Measurements from ENCODE around the gene LTF.

Gene LTF

GRCh38 chr3:46490338-46491084, 25.8 kb upstream of the LTF start:
- no peak for DNase-seq

- DNase-seq = no peak
Measured at GRCh38 chr3:46489875-46490274, 25.2 kb upstream of the LTF start.

GRCh38 chr3:46489381-46489780, 24.7 kb upstream of the LTF start:
- no peak for DNase-seq

GRCh38 chr3:46488735-46489361, 24.1 kb upstream of the LTF start:
- peak; percentile 93 for DNase-seq

DNA sequence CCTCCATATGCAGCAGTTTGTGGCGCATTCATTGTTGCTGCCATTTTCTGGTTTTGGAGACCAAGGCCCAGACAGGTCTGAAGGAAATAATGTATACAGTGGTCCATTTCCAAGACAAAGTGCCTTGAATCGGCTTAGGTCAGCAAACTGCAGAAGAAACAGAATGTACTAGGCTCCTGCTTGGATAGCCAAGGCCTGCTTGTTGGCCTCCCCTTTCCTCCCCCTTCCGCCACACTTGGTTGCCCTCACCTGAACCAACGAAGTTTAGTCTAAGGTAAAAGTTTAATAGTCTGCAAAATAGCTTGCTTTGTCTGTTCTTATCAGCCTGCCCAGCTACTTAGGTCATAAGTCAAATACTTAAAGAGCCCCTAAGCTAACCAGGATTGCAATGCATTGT, 21.1 kb upstream of the LTF start:
- DNase-seq = no peak

GRCh38 chr3:46484911-46485778, 20.4 kb upstream of the LTF start:
- peak; percentile 64 for DNase-seq

DNA sequence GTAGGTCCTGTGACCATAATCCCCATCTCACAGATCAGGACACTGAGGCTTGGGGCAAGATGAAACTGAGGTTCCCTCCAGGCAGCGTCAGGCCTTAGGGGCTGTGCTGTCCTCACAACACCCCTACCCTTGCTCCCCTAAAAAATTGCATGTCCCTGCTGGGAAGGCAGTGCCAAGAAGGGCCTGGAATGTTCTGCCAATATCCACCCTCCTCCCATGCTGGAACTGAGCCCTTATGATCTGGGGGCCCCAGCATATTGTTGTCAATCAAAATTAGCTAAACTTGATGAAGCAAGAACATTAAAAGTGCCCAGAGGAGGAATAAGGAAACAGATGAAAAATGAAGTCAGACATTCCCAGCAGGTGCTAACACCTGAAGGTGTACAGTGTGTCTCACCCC, 19.7 kb upstream of the LTF start:
- no peak for DNase-seq

DNA sequence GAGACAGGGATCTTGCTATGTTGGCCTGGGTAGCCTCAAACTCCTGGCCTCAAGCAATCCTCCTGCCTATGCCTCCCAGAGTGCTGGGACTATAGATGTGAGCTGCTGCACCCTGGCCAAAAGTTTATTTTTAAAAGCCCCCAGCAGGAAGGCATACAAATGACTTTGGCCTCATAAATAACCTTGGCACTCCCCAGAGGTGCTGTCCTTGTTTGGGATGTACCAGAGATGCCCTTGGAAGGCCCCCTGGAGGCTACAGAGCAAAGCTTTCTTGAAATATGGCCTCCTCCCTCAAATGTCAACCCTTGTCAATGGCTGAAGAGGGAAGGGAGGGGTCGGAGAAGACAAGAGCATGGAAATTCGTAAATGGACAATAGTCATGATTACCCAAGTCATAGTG, 19.1 kb upstream of the LTF start:
- DNase-seq = no peak

GRCh38 chr3:46482632-46483350, 18.1 kb upstream of the LTF start:
- DNase-seq = no peak

GRCh38 chr3:46481636-46482035, 16.9 kb upstream of the LTF start:
- no peak for DNase-seq

GRCh38 chr3:46480491-46481195, 15.9 kb upstream of the LTF start:
- DNase-seq = no peak

DNA sequence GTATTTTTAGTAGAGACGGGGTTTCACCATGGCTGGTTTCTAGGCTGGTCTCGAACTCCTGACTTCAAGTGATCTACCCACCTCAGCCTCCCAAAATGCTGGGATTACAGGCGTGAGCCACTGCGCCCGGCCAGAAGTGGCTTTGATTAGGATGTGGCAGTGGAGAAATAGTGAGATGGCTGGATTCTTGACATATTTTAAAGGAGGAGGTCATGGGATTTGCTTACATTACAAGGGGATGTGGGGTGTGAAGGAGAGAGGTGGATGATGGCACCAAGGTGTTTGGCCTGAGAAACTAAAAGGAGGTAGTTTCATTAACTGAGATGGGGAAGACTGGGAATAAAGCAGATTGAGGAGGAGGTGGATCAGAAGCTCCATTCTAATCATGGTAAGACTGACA, 15.0 kb upstream of the LTF start:
- DNase-seq = no peak

DNA sequence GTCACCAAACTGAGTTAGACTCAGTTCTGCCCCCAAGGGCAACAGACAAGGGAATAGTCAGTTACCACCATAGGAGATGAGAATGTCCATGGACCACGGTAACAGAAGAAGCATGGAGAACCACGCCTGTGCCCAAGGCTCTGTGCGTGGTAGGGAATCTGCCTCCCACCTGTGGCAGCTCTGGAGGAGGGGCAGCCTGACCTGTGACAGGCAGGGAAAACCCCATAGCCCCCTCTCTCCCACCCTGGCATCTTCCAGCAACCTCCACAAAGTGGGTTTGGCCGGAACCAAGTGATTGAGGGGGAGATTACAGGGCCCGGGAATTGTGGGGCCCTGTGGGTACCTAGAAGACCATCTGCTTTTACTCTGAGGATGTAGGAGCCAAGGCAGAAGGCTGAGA, 14.3 kb upstream of the LTF start:
- DNase-seq = no peak

- DNase-seq = no peak
Measured at GRCh38 chr3:46478341-46478740, 13.6 kb upstream of the LTF start.

DNA sequence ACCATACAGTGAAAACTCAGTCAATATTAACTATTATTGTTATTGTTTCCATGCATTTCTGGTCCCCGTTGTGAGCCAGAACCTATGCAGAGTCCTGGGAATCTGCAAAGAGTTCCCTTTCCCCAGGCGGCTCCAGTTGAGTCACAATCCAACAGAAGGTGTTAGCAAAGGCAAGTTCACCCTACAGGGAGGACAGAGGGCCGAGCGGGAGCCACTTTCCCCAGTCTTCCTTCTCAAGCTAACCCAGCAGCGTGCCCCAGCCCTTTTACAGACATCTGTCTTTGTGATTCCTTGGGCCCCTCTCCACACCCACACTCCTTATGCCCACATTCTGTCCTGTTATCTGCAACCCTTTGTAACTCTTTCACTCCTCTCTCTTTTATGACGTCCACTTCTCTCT, 13.1 kb upstream of the LTF start:
- DNase-seq = no peak

- no peak for DNase-seq
Measured at GRCh38 chr3:46477145-46477544, 12.4 kb upstream of the LTF start.

- no peak for DNase-seq
Measured at GRCh38 chr3:46472736-46473135, 8.0 kb upstream of the LTF start.

DNA sequence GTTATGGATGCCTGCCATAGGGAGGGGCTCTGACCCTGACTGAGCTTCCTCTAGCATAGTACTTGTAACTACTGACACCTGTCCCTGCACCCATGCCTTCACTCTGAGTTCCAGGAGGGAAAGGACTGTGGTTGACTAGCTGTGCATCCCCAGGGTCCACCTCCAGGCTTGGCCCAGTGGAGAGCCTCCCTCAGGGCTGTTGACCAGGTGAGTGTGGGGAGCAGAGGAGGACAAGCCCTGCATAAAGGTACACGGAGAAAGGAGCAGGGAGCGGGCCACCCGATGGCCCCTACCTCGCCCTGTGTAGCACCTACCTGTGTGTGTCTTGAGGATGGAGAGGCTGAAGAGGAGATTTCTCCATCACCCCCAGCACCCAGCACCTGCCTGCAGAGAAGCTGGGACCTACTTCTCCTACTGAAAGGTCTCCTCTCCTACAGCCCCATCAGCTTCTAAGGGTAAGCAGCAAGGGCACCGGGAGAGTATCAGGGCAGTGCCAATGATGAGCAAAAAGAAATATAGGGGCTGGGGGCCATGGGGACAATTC, 6.7 kb upstream of the LTF start:
- DNase-seq = no peak

GRCh38 chr3:46470831-46471230, 6.1 kb upstream of the LTF start:
- no peak for DNase-seq

- no peak for DNase-seq
Measured at GRCh38 chr3:46469680-46470357, 5.1 kb upstream of the LTF start.

DNA sequence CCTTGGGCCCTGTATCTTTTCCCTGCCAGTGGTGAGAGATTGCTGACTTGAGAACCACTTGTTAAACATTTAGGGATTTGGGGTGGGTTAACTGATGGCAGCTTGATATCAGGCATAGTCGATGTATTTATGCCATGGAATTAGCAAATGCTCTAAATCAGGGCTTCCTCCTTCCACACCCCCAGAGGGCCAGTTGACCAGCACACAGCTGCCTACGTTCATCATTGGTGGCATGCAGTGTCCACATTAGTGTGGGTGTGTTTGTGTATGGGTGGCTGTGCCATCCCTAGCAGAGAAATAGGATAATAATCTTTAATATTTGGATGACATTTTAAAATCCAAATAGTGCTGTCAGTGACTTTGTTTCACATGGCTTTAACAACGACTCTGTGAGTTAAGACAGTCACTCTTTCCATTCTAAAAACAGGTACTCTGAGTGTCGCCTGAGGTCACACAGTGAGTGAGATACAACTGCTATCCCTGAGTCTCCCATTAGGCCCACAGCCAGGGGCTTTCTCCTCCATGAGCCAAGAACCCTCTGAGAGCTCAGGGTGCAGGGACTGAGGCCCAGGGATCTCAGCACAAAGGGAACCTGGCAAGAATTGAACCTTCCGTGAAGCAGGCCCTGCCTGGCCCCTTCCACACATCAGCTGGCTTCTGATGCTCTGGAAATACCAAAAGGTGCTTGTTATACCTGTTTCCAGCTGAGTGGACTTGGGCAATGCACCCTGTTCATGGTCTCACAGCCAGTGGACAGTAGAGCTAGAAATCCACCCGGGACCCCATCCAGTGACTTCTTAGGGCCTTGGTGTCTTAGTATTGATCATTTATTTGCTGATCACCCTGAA, 4.3 kb upstream of the LTF start:
- no peak for DNase-seq
